Large intestine (tissue), 12 donors: ENCODE results near the gene CHRNB4. TPM values are rescaled to one million over a fixed set of nuclear protein-coding genes. Genes with fewer than 3 reads are reported as not detected.
"Not testable (repeated sequence)": the region's sequence is repeated elsewhere in the genome, so short reads cannot be mapped to it uniquely, and the experiment has no call there.

Experiments
- DNase-seq, 2 donors: peaks; one replicate each; pipeline versions ENCODE4 v3.0.0 to v3.0.0-alpha.2; 2013
- H3K27ac ChIP-seq: one replicate; pipeline ENCODE4 v1.5.1; 2013; ENCODE audit warnings: low read length
- H3K27me3 ChIP-seq: 2 replicates; pipeline ENCODE4 v1.6.1; 2013; ENCODE audit warnings: low read length; ENCODE audit not compliant: control insufficient read depth, insufficient read depth
- H3K36me3 ChIP-seq: 2 replicates; pipeline ENCODE4 v1.6.1; 2013; ENCODE audit warnings: low read length; ENCODE audit not compliant: control insufficient read depth, insufficient read depth
- H3K4me1 ChIP-seq: one replicate; pipeline ENCODE4 v1.6.1; 2013; ENCODE audit warnings: low read length; ENCODE audit not compliant: control insufficient read depth, insufficient read depth
- H3K4me3 ChIP-seq: one replicate; pipeline ENCODE4 v1.5.1; 2013; ENCODE audit warnings: low read length
- H3K9me3 ChIP-seq: one replicate; pipeline ENCODE4 v1.6.1; 2013; ENCODE audit warnings: mild to moderate bottlenecking, low read depth, low read length, moderate library complexity; ENCODE audit not compliant: control insufficient read depth
- WGBS: methylation state at CpG from one replicate; pipeline ENCODE4 v1.1.5; 2013; ENCODE audit warnings: low lambda C conversion rate; ENCODE audit not compliant: insufficient coverage; 5-methylcytosine and 5-hydroxymethylcytosine counted together
- long read RNA-seq, 11 donors: transcript quantifications; one replicate each; lab custom pipeline, GENCODE V29; 2026
- polyA plus RNA-seq: library from polyadenylated mRNA; unstranded; fragments of 120-200 nt; gene quantifications from one replicate; pipeline ENCODE4 v1.2.1, GENCODE V29; 2013

Gene CHRNB4
- 4.3 TPM for polyA plus RNA-seq
- long read RNA-seq, donor 1, partial matches to known transcripts, result 0 of 1 reads
- long read RNA-seq, donor 1, other reads (novel, unspliced or antisense), result 0 of 1 reads
- long read RNA-seq, donor 2, result 0 reads
- long read RNA-seq, donor 3, result 0 reads
- long read RNA-seq, donor 4, result 0 reads
- long read RNA-seq, donor 5, result 0 reads
- long read RNA-seq, donor 6, result 0 reads
- long read RNA-seq, donor 7, result 0 reads
- long read RNA-seq, donor 8, result 0 reads
- long read RNA-seq, donor 9, result 0 reads
- long read RNA-seq, donor 10, result 0 reads
- long read RNA-seq, donor 11, result 0 reads

- peak within 1 kb of the TSS; percentile 36 for H3K27ac ChIP-seq
- WGBS, result no CpG with 5 or more reads among the region's 47 CpGs
- H3K4me1 ChIP-seq, result peaks cover 8% of the 10 kb centered on the region
- H3K9me3 ChIP-seq, result no peaks in the 10 kb centered on the region
- H3K36me3 ChIP-seq, result no peaks in the 10 kb centered on the region
- peak within 1 kb of the TSS; percentile 26 for H3K4me3 ChIP-seq
- peaks cover 21% of the 10 kb centered on the region for H3K27me3 ChIP-seq
- DNase-seq, result peak in 1 of 2 donors; percentile 55
These were observed at the start of gene CHRNB4 for GRCh38 chr15:78641102-78641748. CHRNB4 (minus strand) TSS chr15:78641210; CDS start chr15:78641133, 77 bp downstream.

DNA sequence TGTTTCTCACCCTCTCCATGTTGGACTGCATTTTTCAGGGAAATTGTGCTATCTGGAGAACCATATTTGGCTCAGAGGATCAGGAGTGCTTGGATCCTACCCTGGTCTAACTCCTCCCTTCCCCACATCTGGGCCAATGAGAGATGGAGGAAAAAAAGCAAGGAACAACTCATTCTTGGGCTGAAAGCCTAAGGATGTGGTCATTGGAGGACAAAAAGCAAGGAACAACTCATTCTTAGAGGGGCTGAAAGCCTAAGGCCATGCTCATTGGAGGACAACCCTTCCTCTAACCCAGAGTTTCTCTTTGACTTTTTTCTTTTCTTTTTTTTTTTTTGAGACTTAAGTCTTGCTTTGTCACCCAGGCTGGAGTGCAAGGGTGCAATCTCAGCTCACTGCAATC, 48.6 kb upstream of the CHRNB4 start:
- H3K4me1 ChIP-seq, result no peaks in the 10 kb centered on the region
- DNase-seq, result no peak
- H3K36me3 ChIP-seq, result no peaks in the 10 kb centered on the region
- H3K27ac ChIP-seq, result no peak overlapping the region
- no peaks in the 10 kb centered on the region for H3K9me3 ChIP-seq
- H3K4me3 ChIP-seq, result no peak overlapping the region
- H3K27me3 ChIP-seq, result no peaks in the 10 kb centered on the region

DNA sequence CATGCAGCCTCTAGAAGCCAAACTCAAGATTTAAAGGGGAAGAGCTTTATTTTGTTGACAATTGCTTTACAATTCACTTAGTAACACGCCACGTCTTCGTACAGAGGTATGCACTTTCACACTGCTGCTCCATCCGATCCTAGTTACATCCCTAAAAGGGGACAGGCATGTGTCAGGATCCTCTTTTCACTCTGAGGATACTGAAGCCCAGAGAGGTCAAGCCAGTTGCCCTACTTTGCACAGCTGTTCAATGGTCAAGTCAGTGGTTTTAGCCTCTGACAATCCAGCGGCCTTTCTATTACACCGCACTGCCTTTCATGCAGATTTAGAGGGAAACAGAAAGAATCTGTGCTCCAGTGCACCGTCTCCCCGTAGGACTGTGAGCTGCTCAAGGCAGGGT, 44.9 kb upstream of the CHRNB4 start:
- Histone ChIP-seq H3K27me3 (no peaks in the 10 kb centered on the region), H3K27ac (no peak overlapping the region), H3K4me3 (no peak overlapping the region), H3K9me3 (no peaks in the 10 kb centered on the region), H3K4me1 (peaks cover 2% of the 10 kb centered on the region), H3K36me3 (no peaks in the 10 kb centered on the region)
- DNase-seq, result no peak
- WGBS, result no CpG with 5 or more reads among the region's 8 CpGs

GRCh38 chr15:78685159-78685921, 44.3 kb upstream of the CHRNB4 start:
- H3K27me3 ChIP-seq, result no peaks in the 10 kb centered on the region
- H3K36me3 ChIP-seq, result no peaks in the 10 kb centered on the region
- no peak for DNase-seq
- H3K27ac ChIP-seq, result no peak overlapping the region
- peaks cover 2% of the 10 kb centered on the region for H3K4me1 ChIP-seq
- no peak overlapping the region for H3K4me3 ChIP-seq
- no peaks in the 10 kb centered on the region for H3K9me3 ChIP-seq
- WGBS, result no CpG with 5 or more reads among the region's 8 CpGs

- DNase-seq, result no peak
- H3K4me1 ChIP-seq, result peaks cover 2% of the 10 kb centered on the region
- H3K36me3 ChIP-seq, result no peaks in the 10 kb centered on the region
- H3K4me3 ChIP-seq, result no peak overlapping the region
- no peak overlapping the region for H3K27ac ChIP-seq
- no peaks in the 10 kb centered on the region for H3K27me3 ChIP-seq
- H3K9me3 ChIP-seq, result no peaks in the 10 kb centered on the region
- 100% methylated on average over 1 of the region's 2 CpGs for WGBS
These were observed 43.6 kb upstream of the CHRNB4 start for GRCh38 chr15:78684657-78685056.

DNA sequence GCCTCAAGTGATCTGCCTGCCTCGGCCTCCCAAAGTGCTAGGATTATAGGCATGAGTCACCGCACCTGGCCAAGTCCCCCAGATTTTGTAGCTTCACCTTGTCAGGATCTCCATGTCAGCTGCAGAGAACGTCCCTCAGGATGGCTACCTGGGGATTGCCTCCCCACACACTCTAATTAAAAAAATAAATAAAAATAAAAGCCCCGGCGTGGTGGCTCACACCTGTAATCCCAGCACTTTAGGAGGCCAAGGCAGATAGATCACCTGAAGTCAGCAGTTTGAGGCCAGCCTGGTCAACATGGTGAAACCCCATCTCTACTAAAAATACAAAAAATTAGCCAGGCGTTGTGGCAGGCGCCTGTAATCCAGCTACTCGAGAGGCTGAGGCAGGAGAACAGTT, 42.6 kb upstream of the CHRNB4 start:
- not testable (repeated sequence) for H3K36me3 ChIP-seq, H3K27me3 ChIP-seq, H3K9me3 ChIP-seq, DNase-seq, H3K4me3 ChIP-seq, H3K4me1 ChIP-seq, H3K27ac ChIP-seq
- WGBS, result no CpG with 5 or more reads among the region's 8 CpGs

- Histone ChIP-seq H3K4me1 (peaks cover 2% of the 10 kb centered on the region), H3K27ac (no peak overlapping the region), H3K9me3 (no peaks in the 10 kb centered on the region), H3K36me3 (no peaks in the 10 kb centered on the region), H3K27me3 (no peaks in the 10 kb centered on the region), H3K4me3 (no peak overlapping the region)
- no peak for DNase-seq
- no CpG with 5 or more reads among the region's 12 CpGs for whole genome bisulfite sequencing
These were observed 41.8 kb upstream of the CHRNB4 start for GRCh38 chr15:78682693-78683410.

DNA sequence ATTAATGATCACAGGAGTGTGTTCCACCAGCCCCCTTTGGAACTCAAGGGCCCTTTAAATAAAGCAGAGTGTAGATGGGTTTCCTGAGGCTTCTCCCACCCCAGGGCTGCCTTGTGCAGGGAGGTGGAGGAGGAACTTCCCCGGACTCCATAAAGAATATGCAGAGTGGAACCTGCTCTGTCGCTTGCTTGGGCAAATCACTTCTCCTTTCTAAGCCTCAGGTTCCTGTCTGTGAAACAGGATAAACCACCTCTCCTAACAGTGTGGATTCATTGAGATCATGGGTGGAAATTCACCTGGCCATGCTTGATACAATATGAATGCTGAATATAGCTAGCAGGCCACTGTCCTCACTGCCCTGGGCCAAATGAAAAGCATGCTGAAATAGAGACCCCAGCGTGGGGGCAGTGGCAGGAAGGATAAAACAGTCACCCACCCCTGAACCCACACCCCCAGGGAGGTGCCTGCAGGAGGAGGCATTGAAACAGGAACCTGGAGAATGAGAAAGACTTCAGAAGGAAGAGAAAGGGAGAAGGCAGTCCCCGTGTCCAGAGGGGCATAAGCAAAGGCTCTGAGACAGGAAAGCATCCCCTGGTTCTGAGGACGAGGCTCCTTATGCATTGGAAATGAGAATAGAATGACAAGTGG, 41.1 kb upstream of the CHRNB4 start:
- no peaks in the 10 kb centered on the region for H3K27me3 ChIP-seq
- no peak for DNase-seq
- peaks cover 2% of the 10 kb centered on the region for H3K4me1 ChIP-seq
- WGBS, result no CpG with 5 or more reads among the region's 5 CpGs
- no peak overlapping the region for H3K4me3 ChIP-seq
- no peak overlapping the region for H3K27ac ChIP-seq
- H3K36me3 ChIP-seq, result no peaks in the 10 kb centered on the region
- H3K9me3 ChIP-seq, result no peaks in the 10 kb centered on the region

DNA sequence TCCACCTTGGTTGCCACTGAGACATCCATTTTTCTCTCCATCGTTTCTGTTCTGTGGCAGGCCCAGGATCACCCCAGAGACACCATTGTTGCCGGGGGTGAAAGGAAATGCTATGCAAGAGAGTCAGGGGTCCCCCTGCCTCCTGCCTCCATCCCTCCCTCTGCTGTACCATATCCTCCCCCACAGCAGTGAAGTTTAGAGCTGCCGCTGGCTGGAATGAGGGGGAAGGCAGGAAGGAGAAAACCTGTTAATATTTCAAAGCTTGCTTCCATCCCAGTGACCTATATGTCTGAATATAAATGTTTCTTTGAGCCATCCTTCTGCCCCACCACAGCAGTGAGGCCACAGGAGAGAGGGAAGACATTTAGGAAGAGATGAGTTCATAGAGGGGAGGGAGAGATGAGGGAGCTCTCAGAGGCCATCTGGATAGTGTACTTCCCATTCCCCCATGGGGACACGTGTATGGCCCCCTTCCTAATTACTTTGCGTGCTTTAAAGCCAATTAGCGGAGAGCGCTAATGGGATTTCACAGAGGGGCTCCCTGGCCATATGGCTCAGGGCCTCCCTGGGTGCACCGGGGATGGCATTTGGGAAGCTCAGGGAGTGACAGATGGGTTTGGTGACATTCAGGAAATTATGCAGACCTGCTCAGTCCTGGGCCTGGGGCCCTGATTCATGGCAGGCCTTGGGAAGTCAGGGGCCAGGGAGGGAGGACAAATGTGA, 40.4 kb upstream of the CHRNB4 start:
- peak in 1 of 2 donors; percentile 15 for DNase-seq
- H3K4me3 ChIP-seq, result no peak overlapping the region
- no CpG with 5 or more reads among the region's 8 CpGs for WGBS
- H3K27me3 ChIP-seq, result no peaks in the 10 kb centered on the region
- peaks cover 2% of the 10 kb centered on the region for H3K4me1 ChIP-seq
- H3K36me3 ChIP-seq, result no peaks in the 10 kb centered on the region
- no peak overlapping the region for H3K27ac ChIP-seq
- H3K9me3 ChIP-seq, result no peaks in the 10 kb centered on the region
